GM19023 (cell line): Measurements from ENCODE around the gene C1QTNF12.
"Not testable (repeated sequence)": the region's sequence is repeated elsewhere in the genome, so short reads cannot be mapped to it uniquely, and the experiment has no call there.

Experiments used
- ATAC-seq: cut with Tn5 transposase; IDR thresholded peaks from one replicate; pipeline ENCODE4 v1.9.1; 2021; ENCODE audit warnings: mild to moderate bottlenecking, moderate library complexity; ENCODE audit not compliant: unreplicated experiment

The C1QTNF12 gene

DNA sequence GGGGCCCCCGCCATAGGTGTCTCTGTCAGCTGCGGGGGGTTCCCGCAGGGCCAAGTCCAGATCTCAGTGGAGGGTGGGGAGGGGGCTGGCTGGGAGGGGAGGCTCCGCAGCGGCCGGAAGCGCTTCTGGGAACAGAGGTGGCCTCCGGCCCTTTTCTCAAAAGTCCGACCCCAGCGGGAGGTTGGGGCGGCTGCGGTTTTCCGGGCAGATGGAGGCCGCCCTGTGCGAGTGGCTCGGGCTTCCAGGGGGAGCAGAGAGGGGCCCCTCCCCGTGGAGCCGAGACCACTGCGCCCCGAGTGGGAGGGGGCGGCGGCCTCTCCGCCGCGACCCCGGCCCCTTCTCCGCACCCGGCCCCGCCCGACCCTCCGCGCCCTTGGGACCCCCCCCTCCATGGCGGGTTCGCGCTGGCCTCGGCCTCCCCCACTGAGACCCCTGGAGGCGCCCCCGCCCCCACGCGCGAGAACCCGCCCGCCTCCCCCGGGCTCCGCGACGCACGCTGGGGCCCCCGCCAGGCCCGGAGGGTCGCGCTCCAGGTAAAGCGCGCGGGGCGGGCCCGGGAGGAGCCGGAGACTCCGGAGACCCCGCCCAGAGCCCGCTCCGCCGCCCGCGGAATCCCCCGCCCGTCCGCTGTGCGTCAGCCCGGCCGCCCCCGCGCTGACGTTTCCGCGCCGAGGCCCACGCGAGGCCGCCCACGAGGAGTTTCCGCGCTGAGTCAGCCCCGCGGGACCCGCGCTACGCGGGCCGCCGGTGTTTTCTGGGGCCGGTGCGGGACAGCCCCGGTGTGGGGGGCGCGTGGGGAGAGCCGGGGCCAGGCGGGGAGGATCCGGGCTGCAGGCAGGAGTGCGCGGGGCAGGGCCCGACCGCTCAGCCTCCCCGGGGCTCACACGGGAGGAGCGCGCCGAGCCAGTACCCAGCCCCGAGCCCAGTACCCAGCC is 45.4 kb downstream of the C1QTNF12 start:
- no peak for ATAC-seq

GRCh38 chr1:1199961-1200875 is 46.3 kb downstream of the C1QTNF12 start:
- ATAC-seq, result no peak

- ATAC-seq, result no peak
Measured at GRCh38 chr1:1199141-1199960, 47.2 kb downstream of the C1QTNF12 start.

- no peak for ATAC-seq
Measured at GRCh38 chr1:1198423-1199140, 47.9 kb downstream of the C1QTNF12 start.

DNA sequence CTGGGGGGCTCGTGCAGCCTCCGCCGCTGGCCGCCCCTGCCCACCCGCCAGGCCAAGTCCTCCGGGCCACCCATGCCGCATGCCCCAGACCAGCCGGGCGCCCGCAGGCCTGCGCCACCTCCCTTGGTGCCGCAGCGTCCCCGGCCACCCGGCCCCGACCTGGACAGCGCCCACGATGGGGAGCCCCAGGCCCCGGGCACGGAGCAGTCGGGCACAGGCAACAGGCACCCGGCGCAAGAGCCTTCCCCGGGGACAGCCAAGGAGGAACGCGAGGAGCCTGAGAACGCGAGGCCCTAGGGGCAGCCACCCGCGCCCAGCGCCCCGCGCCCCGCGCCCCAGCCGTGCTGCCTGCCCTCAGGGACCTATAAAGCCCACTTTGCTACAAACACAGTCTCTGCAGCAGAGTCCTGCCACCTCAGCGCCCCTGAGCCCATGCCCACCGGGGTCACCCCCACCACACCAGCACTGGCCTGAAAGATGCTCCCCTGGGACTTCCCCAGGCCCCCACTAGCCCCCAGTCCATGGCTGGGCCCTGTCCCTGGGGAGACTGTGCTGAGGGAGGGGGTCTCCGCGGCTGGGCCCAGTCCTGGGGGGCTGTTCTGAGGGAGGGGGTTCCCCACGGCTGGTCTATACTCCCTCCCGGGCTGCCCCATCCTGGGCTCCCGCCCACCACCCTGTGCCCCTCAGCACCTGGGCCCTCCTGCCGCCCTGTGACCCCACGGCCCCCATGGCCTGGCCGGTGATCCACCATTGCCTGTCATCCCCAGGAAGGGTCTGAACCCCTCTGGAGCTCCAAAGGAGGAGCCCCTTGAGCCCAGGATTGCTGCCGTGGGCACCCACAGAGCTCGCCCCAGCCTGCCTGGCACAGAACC is 48.7 kb downstream of the C1QTNF12 start:
- ATAC-seq, result no peak

- no peak for ATAC-seq
Measured at GRCh38 chr1:1197188-1197500, 49.4 kb downstream of the C1QTNF12 start.

DNA sequence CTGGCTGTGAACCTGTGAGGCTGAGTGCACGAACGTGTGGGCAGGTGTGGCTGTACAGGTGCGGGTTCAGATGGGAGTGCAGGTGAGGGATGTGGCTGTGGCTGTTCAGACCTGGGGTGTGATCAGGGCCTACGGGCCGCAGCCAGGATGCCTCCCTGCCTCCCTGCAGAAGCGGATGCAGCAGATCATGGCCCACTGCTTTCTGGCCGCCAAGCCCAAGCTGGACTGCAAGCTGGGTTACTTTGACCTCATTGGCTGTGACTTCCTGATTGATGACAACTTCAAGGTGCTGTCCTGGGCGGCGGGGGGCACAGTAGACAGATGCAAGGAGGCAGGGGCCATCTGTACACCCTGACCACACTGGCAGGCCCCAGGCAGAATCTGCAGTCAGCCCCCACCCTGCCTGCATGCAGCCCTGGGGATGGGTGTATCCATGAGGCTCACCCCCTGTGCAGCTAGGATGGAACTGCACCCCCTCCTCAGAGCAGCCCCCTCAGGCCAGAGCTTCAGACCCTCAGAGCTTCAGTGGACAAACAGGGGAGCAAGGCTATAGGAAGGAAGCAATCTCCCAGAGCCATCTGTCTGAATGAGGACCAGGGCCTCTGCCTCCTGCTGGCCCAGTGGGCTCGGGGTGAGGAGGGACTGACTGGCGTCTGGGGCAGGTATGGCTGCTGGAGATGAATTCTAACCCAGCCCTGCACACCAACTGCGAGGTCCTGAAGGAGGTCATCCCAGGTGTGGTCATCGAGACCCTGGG is 49.9 kb downstream of the C1QTNF12 start:
- no peak for ATAC-seq

DNA sequence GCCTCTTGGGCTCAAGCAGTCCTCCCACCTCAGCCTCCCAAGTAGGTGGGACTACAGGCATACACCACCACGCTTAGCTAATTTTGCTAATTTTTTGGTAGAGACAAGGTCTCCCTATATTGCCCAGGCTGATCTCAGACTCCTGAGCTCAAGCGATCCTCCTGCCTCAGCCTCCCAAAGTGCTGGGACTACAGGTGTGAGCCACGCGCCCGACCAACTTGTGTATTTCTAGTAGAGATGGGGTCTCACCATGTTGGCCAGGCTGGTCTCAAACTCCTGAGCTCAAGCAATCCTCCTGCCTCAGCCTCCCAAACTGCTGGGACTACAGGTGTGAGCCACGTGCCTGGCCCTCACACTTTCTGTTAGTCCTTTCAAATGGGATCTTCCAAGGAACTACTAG is 50.8 kb downstream of the C1QTNF12 start:
- not testable (repeated sequence) for ATAC-seq

- no peak for ATAC-seq
Measured at GRCh38 chr1:1194723-1195122, 51.8 kb downstream of the C1QTNF12 start.
